22Rv1 (cell line): ENCODE data around the gene STX18.

ENCODE experiments used
- CTCF ChIP-seq: fragments of 450-650 bp; IDR thresholded peaks from 2 replicates; pipeline ENCODE4 v1.5.1; 2017; ENCODE audit warnings: mild to moderate bottlenecking
- ZFX ChIP-seq: fragments of 450-650 bp; IDR thresholded peaks from 2 replicates; pipeline ENCODE4 v1.6.1; 2017; ENCODE audit warnings: antibody characterized with exemption, borderline replicate concordance

GRCh38 chr4:4415107-4415805, 126.6 kb downstream of the STX18 start:
- no peak for TF ChIP-seq CTCF
- no peak for TF ChIP-seq ZFX
